Rectal smooth muscle tissue (tissue), 1 donor: Measurements from ENCODE around the gene LHX3.

Experiments
- H3K27ac ChIP-seq: one replicate; pipeline ENCODE4 v1.7.0; 2013; ENCODE audit warnings: low read depth, low read length, inconsistent platforms
- H3K27me3 ChIP-seq: one replicate; pipeline ENCODE4 v1.7.0; 2013; ENCODE audit warnings: low read length; ENCODE audit not compliant: control insufficient read depth, insufficient read depth
- H3K36me3 ChIP-seq: one replicate; pipeline ENCODE4 v1.7.0; 2013; ENCODE audit warnings: low read length; ENCODE audit not compliant: control insufficient read depth, insufficient read depth
- H3K4me1 ChIP-seq: one replicate; pipeline ENCODE4 v1.7.0; 2013; ENCODE audit warnings: low read length; ENCODE audit not compliant: control insufficient read depth, insufficient read depth
- H3K4me3 ChIP-seq: one replicate; pipeline ENCODE4 v1.7.0; 2013; ENCODE audit warnings: low read length
- H3K9ac ChIP-seq: one replicate; pipeline ENCODE4 v1.7.0; 2013; ENCODE audit warnings: low read length

Gene LHX3

DNA sequence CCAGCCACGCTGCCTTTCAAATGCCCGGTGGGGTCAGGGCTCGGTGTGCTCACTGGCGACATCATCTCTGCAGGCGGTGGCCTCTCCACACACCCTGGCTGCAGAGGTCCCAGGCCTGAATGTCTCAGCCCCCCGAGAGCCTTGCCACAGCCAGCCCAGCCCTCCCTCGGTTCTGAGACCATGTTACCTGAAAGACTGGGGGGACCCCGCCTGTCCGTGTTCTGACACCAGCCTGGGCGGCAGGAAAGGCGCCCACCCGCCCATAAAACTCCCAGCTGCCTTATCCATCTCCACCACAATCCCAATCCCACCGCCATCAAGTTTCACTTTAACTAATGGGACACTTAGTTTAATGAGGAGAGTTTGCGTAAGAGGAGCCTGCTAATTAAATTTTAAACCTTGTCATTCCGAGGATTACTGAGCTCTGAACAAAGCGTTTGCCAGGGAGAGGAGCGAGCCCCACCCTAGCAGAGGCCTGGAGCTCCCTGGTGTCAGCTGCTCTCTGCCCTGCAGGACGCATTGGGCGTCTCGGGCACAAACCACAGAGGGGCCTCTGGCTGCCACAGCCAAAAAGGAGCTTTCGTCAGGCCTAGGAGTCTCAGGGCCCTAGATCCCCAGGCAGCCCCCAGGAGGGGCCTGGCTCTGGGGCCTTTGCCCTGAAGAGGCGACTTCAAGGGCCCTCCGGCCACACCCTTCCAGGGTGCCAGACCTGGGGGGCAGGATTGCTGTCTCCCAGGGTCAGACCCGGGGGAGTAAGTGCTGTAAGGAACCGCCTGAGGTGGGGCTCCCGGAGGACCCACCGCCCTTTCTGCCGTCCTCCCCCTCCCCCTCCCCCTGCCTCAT, 15.3 kb downstream of the LHX3 start:
- H3K36me3 ChIP-seq = no peaks in the 10 kb centered on the region
- H3K27me3 ChIP-seq = peaks cover 9% of the 10 kb centered on the region
- no peak overlapping the region for H3K9ac ChIP-seq
- no peak overlapping the region for H3K4me3 ChIP-seq
- no peaks in the 10 kb centered on the region for H3K4me1 ChIP-seq
- no peak overlapping the region for H3K27ac ChIP-seq

DNA sequence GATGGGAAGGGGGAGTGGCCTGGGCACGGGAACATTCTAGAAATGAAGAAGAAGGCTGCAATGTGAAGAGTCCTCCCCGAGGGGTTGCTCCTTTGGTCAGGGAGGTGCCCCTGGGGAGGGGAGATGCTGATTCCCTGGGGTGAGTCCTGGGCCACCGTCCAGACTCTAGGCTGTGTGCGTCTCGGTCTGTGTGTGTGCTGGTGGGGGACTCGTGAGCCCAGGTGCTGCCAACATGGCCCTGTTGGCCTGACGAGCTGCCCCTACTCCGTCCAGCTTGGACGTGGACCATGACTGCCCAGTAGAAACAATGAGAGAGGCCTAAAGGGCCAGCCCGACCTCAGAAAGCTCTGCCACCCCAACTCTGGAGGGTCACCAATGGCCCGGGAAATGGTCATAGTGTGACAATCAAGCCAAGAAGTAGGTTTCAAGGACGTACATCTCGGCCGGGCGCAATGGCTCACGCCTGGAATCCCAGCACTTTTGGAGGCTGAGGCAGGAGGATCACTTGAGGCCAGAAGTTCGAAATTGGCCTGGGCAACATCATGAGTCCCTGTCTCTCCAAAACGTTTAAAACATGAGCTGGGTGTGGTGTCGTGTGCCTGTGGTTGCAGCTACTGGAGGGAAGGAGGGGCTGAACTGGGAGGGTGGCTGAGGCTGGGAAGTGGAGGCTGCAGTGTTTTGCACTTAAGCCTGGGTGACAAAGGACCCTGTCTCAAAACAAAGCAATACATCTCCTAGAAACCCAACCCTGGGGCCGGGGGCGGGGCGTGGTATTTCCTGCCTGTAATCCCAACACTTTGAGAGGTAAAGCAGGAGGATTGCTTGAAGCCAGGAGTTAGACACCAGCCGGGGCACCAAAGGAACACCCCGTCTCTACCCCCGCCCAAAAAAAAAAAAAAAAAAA, 17.0 kb downstream of the LHX3 start:
- Histone ChIP-seq H3K27ac (no peak overlapping the region), H3K27me3 (peaks cover 5% of the 10 kb centered on the region), H3K9ac (no peak overlapping the region), H3K4me3 (no peak overlapping the region), H3K36me3 (no peaks in the 10 kb centered on the region), H3K4me1 (no peaks in the 10 kb centered on the region)

DNA sequence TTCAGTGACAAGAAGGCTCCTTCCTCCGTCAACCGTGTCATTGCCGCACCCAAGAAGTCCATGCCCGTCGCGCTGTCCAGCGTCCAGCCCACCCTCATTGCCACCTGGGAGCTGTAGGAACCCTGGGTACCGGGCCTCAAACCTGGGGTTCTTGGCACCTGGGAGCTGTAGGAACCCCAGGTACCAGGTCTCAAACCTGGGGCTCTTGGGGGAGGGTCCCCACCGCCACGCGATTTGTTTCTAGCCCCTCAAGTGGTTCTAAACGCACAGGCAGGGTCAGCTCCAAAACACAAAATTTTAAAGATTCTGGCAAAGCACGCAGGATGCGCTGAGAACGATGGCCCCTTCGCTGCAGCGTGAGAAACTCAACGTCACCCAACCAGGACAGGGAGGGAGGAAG, 17.7 kb downstream of the LHX3 start:
- no peak overlapping the region for H3K9ac ChIP-seq
- H3K27ac ChIP-seq = no peak overlapping the region
- H3K36me3 ChIP-seq = no peaks in the 10 kb centered on the region
- no peak overlapping the region for H3K4me3 ChIP-seq
- peaks cover 5% of the 10 kb centered on the region for H3K27me3 ChIP-seq
- no peaks in the 10 kb centered on the region for H3K4me1 ChIP-seq

DNA sequence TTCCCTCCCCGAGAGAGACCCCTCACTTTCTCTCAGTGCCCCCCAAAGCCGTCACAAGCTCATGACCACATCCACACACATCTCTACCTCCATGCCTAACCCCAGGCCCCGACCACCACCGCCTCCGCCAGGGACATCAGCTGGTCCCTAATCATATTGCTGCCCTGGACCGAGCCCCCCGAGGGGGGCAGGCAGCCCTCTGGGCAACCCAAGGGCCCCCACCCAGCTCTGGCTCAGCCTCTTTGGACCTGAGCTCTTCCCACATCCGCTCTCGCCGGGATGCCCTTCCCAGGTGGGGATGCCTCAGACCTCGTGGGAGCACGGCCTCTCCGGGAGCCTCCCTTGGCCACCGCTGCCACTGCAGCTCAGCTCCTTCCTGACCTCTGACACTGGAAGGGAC, 18.5 kb downstream of the LHX3 start:
- no peaks in the 10 kb centered on the region for H3K4me1 ChIP-seq
- peaks cover 2% of the 10 kb centered on the region for H3K27me3 ChIP-seq
- no peak overlapping the region for H3K4me3 ChIP-seq
- H3K36me3 ChIP-seq = no peaks in the 10 kb centered on the region
- H3K9ac ChIP-seq = no peak overlapping the region
- no peak overlapping the region for H3K27ac ChIP-seq

DNA sequence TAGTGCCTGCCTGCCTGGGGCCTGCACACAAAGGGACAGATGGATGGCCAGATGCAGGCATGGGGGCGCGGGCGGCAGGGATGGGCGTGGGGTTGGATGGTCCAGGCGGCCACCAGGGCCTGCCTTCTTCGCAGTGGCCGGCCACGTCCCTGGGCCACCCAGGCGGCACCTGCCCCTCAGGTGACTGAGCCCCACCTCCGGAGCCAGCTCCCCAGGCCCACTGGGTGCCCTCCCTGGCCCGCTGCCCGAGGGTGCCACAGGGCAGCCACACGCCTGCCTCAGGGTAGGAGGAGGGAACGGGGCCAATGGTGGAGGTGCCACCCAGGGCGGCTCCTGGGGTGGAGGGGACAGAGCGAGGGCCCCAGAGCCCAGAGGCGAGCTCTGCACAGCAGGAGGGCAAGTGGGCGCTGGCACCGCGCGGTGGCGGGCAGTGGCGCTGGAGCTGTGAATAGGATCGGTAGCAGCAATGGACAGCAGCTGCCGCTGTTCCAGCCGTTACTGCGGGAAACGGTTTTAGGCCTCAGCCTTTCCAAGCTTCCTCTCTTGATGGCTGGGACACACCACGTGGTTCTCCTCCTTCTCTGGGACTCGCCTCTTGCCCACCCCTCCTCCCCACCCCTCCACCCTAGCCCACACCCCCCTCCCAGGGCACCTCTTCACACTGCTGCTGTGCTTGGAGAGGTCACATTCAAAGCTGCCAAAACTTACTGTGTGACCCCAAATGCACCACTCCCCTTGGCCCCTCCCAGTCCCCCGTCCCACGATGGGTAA, 19.1 kb downstream of the LHX3 start:
- Histone ChIP-seq H3K9ac (no peak overlapping the region), H3K27ac (no peak overlapping the region), H3K4me1 (no peaks in the 10 kb centered on the region), H3K4me3 (no peak overlapping the region), H3K27me3 (no peaks in the 10 kb centered on the region), H3K36me3 (no peaks in the 10 kb centered on the region)

DNA sequence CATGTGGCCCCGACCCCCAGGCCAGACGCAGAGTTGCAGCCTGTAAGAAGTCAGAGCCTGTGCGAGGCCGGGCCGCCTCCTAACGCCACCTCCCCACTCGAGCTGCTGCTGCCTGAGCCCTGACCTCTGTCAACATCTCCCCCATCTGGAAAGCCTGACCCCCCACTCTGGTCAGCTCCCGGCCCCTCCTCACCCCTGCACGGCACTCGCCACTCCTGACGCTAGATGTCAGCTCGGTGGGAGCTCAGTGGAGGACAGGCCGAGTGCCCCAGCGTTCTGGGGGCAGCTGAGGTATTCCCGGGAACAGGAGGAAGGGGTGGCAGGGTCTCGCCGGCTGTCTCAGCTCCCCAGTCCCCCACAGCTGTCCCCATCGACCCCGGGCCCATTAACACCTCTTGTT, 19.9 kb downstream of the LHX3 start:
- H3K36me3 ChIP-seq = no peaks in the 10 kb centered on the region
- H3K27me3 ChIP-seq = no peaks in the 10 kb centered on the region
- H3K27ac ChIP-seq = no peak overlapping the region
- no peak overlapping the region for H3K4me3 ChIP-seq
- H3K4me1 ChIP-seq = no peaks in the 10 kb centered on the region
- no peak overlapping the region for H3K9ac ChIP-seq

DNA sequence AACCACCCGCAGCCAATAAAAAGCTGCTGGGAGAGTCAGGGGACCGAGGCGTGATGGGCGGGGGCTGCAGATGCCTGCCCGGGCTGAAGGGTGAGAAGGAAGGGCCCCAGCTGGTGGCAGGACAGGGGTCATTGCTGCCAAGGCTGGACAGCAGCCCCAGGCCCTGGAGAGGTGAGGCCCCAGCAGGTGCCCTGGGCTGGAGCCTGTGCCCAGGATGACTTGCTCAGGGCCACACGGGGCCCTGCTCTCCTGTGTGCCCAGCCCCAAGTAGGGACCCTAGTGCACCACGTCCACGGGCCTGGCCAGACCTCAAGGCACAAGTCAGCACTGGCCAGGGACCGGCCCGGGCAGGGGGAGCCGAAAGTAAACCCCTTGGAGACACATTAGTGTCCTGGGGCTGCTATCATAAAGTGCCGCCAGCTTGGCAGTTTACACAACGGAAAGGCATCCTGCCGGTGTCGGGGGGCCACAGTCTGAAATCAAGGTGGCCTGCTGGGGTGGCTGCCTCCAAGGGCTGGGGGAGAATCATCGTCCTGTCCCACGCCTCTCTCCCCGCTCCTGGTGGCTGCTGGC, 22.0 kb downstream of the LHX3 start:
- no peaks in the 10 kb centered on the region for H3K27me3 ChIP-seq
- H3K4me1 ChIP-seq = no peaks in the 10 kb centered on the region

DNA sequence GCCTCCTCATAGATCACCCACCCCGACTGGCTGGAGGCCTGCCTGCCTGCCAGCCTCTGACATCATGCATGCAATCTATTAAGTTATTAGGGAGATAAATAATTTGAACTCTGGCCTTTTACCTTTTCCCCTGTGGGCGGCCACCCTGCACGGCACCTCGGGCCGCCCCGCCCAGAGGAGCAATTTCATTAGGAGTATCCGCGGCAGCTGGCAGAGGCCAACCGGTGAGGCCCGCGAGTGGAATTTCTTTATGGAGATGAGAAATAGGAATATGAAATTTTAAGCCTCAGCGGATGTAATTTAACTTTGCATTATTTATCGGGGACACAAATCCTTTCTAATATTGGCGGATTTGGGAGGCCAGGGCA, 22.5 kb downstream of the LHX3 start:
- Histone ChIP-seq H3K27me3 (no peaks in the 10 kb centered on the region), H3K36me3 (no peaks in the 10 kb centered on the region), H3K4me3 (no peak overlapping the region), H3K27ac (no peak overlapping the region), H3K4me1 (no peaks in the 10 kb centered on the region), H3K9ac (no peak overlapping the region)

More for the DNA sequence above, 22.0 kb downstream of the LHX3 start:
- no peaks in the 10 kb centered on the region for H3K36me3 ChIP-seq
- H3K4me3 ChIP-seq = no peak overlapping the region
- no peak overlapping the region for H3K9ac ChIP-seq
- H3K27ac ChIP-seq = no peak overlapping the region

DNA sequence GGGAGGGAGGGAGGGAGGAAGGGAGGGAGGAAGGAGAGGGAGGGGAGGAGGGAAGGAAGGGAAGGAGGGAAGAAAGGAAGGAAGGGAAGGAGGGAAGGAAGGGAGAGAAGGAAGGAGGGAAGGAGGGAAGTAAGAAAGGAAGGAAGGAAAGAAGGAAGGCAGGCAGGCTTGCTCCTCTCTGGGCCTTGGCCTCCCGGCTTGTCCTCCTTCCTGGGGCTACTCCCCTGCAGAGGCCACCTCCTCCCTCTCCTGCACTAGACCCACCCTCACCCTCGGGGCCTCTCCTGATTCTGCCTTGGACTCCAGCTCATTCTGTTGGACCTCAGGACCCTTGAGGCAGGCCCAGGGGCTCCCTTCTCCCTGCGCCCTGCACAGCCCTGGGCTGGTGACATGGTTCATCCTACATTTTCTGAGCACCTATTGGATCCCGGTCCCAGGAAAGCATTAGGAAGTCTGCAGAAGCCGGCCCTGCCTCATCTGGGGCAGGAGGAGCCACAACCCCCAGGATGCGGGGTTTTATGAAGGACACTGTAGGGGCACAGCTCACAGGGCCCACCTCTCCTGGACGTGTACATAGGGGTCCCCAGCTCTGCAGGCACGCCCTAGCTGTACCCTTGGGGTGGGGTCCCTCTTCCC, 23.0 kb downstream of the LHX3 start:
- no peak overlapping the region for H3K9ac ChIP-seq
- no peaks in the 10 kb centered on the region for H3K36me3 ChIP-seq
- H3K27me3 ChIP-seq = no peaks in the 10 kb centered on the region
- H3K4me1 ChIP-seq = no peaks in the 10 kb centered on the region
- H3K4me3 ChIP-seq = no peak overlapping the region
- no peak overlapping the region for H3K27ac ChIP-seq

DNA sequence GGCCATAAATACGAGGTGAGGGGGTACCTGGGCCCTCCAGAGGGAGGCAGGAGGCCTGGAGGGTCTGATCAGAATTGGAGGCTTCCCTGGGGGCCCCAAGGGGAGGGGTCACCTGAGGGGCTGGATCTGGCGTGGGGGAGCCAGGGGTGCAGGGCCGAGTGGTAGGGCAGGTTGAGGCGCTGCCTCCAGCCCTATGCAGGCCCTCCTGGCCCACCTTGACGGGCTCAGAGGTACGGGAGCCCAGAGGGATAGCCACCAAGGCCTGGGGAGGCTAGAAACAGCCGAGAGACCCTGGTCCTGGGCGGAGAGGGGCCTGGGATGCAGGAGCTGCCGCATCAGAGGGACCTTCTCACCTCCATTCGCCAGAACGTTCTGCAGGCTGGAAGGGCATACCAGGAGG, 24.3 kb downstream of the LHX3 start:
- Histone ChIP-seq H3K4me1 (no peaks in the 10 kb centered on the region), H3K4me3 (no peak overlapping the region), H3K9ac (no peak overlapping the region), H3K27me3 (no peaks in the 10 kb centered on the region), H3K36me3 (no peaks in the 10 kb centered on the region), H3K27ac (no peak overlapping the region)

DNA sequence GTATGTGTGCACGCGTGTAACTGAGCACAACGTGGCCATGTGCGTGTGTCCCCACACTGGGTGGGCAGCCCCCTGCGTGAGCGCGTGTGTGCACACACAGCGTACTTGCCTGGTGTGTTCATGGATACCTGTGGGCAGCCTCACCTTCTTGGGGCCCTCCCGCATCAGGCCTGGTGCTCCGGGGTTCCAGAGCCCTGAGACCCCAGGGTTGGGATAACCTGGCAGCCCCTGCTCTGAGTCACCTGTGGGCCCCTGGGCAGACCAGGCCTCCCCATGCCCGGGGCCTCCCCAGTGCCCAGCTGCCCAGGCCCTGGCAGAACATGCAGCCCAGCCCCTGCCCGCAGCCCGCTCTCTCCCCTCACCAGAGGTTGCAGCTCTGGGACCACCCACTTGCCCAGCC, 25.2 kb downstream of the LHX3 start:
- H3K9ac ChIP-seq = no peak overlapping the region
- H3K27ac ChIP-seq = no peak overlapping the region
- no peaks in the 10 kb centered on the region for H3K27me3 ChIP-seq
- no peaks in the 10 kb centered on the region for H3K36me3 ChIP-seq
- H3K4me3 ChIP-seq = no peak overlapping the region
- H3K4me1 ChIP-seq = no peaks in the 10 kb centered on the region
